HFFc6 (cell line): ENCODE results near the gene ANKS1A. TPM values are rescaled to one million over a fixed set of nuclear protein-coding genes. Genes with fewer than 3 reads are reported as not detected.

Source experiments
- DNase-seq: peaks from one replicate; pipeline ENCODE4 v3.0.0-alpha.2; 2018
- H3K27ac Mint-ChIP-seq: 2 replicates; pipeline ENCODE4 v1.8.0; 2020; ENCODE audit warnings: mild to moderate bottlenecking, mixed read lengths
- H3K27me3 Mint-ChIP-seq: 2 replicates; pipeline ENCODE4 v1.8.0; 2021; ENCODE audit warnings: mild to moderate bottlenecking, moderate library complexity, mixed read lengths; ENCODE audit not compliant: insufficient read depth
- H3K36me3 Mint-ChIP-seq: 2 replicates; pipeline ENCODE4 v1.8.0; 2021; ENCODE audit warnings: low read depth, mixed read lengths
- H3K4me1 Mint-ChIP-seq: 2 replicates; pipeline ENCODE4 v1.8.0; 2020; ENCODE audit warnings: low read depth, mixed read lengths
- H3K4me3 Mint-ChIP-seq: 2 replicates; pipeline ENCODE4 v1.8.0; 2020; ENCODE audit warnings: mild to moderate bottlenecking, moderate library complexity, mixed read lengths
- H3K9me3 Mint-ChIP-seq: 2 replicates; pipeline ENCODE4 v1.8.0; 2020; ENCODE audit warnings: mild to moderate bottlenecking, mixed read lengths
- CTCF ChIP-seq: fragments of 200-600 bp; sonication (generic); IDR thresholded peaks from 2 replicates; pipeline ENCODE4 v1.5.0; 2021; ENCODE audit warnings: antibody characterized with exemption, mild to moderate bottlenecking
- total RNA-seq, 6 experiments: library from RNA; stranded (reverse); fragmentation: NEBNext Ultra II Directional; extraction: Animal tissue kit (Norgen Biotek cat#: 25700); gene quantifications; 2 replicates in 1 of 6; 3 replicates in 5 of 6; pipeline ENCODE4 v1.2.3, GENCODE V29; 2021

ANKS1A gene
- total RNA-seq, 6 experiments from 2014 or later: 11.6 to 13.5 (median 13.1) TPM

GRCh38 chr6:35038076-35038475 is 149.0 kb downstream of the ANKS1A start:
- Mint-ChIP-seq H3K27ac (no peak overlapping the region), H3K9me3 (no peaks in the 10 kb centered on the region), H3K36me3 (no peaks in the 10 kb centered on the region), H3K4me1 (peaks cover 11% of the 10 kb centered on the region), H3K27me3 (peaks cover 3% of the 10 kb centered on the region; the same call in 1 of the 2 replicates), H3K4me3 (no peak overlapping the region)
- no peak for TF ChIP-seq CTCF
- no peak for DNase-seq

- no peak for DNase-seq
- peaks cover 25% of the 10 kb centered on the region for H3K4me1 Mint-ChIP-seq
- no peak overlapping the region for H3K4me3 Mint-ChIP-seq
- no peaks in the 10 kb centered on the region for H3K9me3 Mint-ChIP-seq
- TF ChIP-seq CTCF: no peak
- no peak overlapping the region for H3K27ac Mint-ChIP-seq
- H3K36me3 Mint-ChIP-seq: no peaks in the 10 kb centered on the region
- H3K27me3 Mint-ChIP-seq: peaks cover 3% of the 10 kb centered on the region; the same call in 1 of the 2 replicates
Measured at GRCh38 chr6:35040398-35040797, 151.3 kb downstream of the ANKS1A start.

- peaks cover 26% of the 10 kb centered on the region for H3K4me1 Mint-ChIP-seq
- no peak overlapping the region for H3K27ac Mint-ChIP-seq
Measured at GRCh38 chr6:35041086-35041861, 152.2 kb downstream of the ANKS1A start.

GRCh38 chr6:35042031-35042815 is 153.2 kb downstream of the ANKS1A start:
- TF ChIP-seq CTCF: no peak
- no peaks in the 10 kb centered on the region for H3K9me3 Mint-ChIP-seq
- no peaks in the 10 kb centered on the region for H3K36me3 Mint-ChIP-seq
- no peak overlapping the region for H3K4me3 Mint-ChIP-seq
- no peak for DNase-seq
- H3K4me1 Mint-ChIP-seq: peaks cover 35% of the 10 kb centered on the region
- H3K27me3 Mint-ChIP-seq: peaks cover 3% of the 10 kb centered on the region; the same call in 1 of the 2 replicates
- no peak overlapping the region for H3K27ac Mint-ChIP-seq

More at GRCh38 chr6:35041086-35041861, 152.2 kb downstream of the ANKS1A start:
- TF ChIP-seq CTCF: no peak
- Mint-ChIP-seq H3K4me3 (no peak overlapping the region), H3K27me3 (peaks cover 3% of the 10 kb centered on the region; the same call in 1 of the 2 replicates), H3K36me3 (no peaks in the 10 kb centered on the region), H3K9me3 (no peaks in the 10 kb centered on the region)
- DNase-seq: no peak

GRCh38 chr6:35043381-35044130 is 154.5 kb downstream of the ANKS1A start:
- Mint-ChIP-seq H3K36me3 (no peaks in the 10 kb centered on the region), H3K27me3 (no peaks in the 10 kb centered on the region), H3K4me1 (peaks cover 34% of the 10 kb centered on the region), H3K9me3 (no peaks in the 10 kb centered on the region), H3K4me3 (no peak overlapping the region), H3K27ac (no peak overlapping the region; the same call in 1 of the 2 replicates)
- TF ChIP-seq CTCF: no peak
- DNase-seq: no peak
